Ovary (tissue), 9 donors: Measurements from ENCODE around the gene DIS3L2. TPM values are rescaled to one million over a fixed set of nuclear protein-coding genes. Genes with fewer than 3 reads are reported as not detected.

Experiments
- DNase-seq, 5 donors: peaks; one replicate each; pipeline ENCODE4 v3.0.0-alpha.2; 2019 to 2020
- H3K27ac ChIP-seq, 2 donors: fragments of 200-600 bp; one replicate each; pipeline versions ENCODE4 v1.5.1 to v1.8.0; 2019 to 2022
- H3K27me3 ChIP-seq: fragments of 200-600 bp; one replicate; pipeline ENCODE4 v1.8.0; 2022
- H3K36me3 ChIP-seq: fragments of 200-600 bp; sonication (generic); one replicate; pipeline ENCODE4 v1.5.1; 2019
- H3K4me1 ChIP-seq: one replicate; pipeline ENCODE4 v1.8.1; 2013; ENCODE audit warnings: mild to moderate bottlenecking, moderate library complexity; ENCODE audit not compliant: insufficient read depth
- H3K4me3 ChIP-seq: fragments of 200-600 bp; sonication (generic); one replicate; pipeline ENCODE4 v1.5.1; 2017
- H3K9me3 ChIP-seq, 2 donors: fragments of 200-600 bp in 1 of 2; sonication (generic) in 1 of 2; one replicate each; pipeline versions ENCODE4 v1.5.1 to v1.8.1; 2013 to 2019; ENCODE audit warnings: mild to moderate bottlenecking in 1 of 2, moderate library complexity in 1 of 2
- EP300 ChIP-seq: sonication (generic); formaldehyde crosslinking; IDR thresholded peaks from one replicate; pipeline ENCODE4 v1.6.1; 2017; ENCODE audit warnings: antibody characterized with exemption
- POLR2A ChIP-seq: fragments of 450-650 bp; IDR thresholded peaks from one replicate; pipeline ENCODE4 v1.6.1; 2017; ENCODE audit warnings: antibody characterized with exemption, mild to moderate bottlenecking, moderate library complexity
- WGBS, 3 donors: extraction: QIAGEN DNeasy Blood & Tissue Kit in 1 of 3; methylation state at CpG; one replicate each; pipeline versions ENCODE4 v1.1.5 to v1.1.7; 2013 to 2017; 5-methylcytosine and 5-hydroxymethylcytosine counted together
- intact Hi-C, 4 donors: fragments of 100-400 bp; cut with DNase I; formaldehyde crosslinking; loops; one replicate each; pipeline versions ENCODE4 v1.11.0 to v1.15.1; 2022 to 2023
- polyA plus RNA-seq, 2 donors: library from polyadenylated mRNA; stranded (reverse); fragments of 200-250 nt in 1 of 2; fragments of 350-450 nt in 1 of 2; fragmentation: Illumina TruSeq in 1 of 2; extraction: RNeasy Lipid Tissue Mini Kit (QIAGEN cat#74804) in 1 of 2; gene quantifications; one replicate each; pipeline ENCODE4 v1.2.3, GENCODE V29; 2013 to 2014
- total RNA-seq, 7 donors: library from RNA; depleted of rRNA in 2 of 7; stranded (reverse); fragments of >200 nt in 2 of 7; fragmentation: NEBNext Ultra II Directional in 3 of 7; extraction: Animal tissue kit (Norgen Biotek cat#: 25700) in 3 of 7; gene quantifications; one replicate each; pipeline versions ENCODE4 v1.1.0 to v1.2.4, GENCODE V29; 2016 to 2023
- TF ChIP-seq, protein P1 (sequence below), 3 donors: fragments of 450-650 bp in 2 of 3; fragments of 200-600 bp in 1 of 3; IDR thresholded peaks; one replicate each; pipeline versions ENCODE4 v1.5.1 to v1.8.0; 2016 to 2022; ENCODE audit warnings: antibody characterized with exemption in 3 of 3, mild to moderate bottlenecking in 1 of 3
- donor health status: DM: no; HTN: no; CAD: no; lungs with moderate emphysema.
- donor health status: DM: no; HTN: no; CAD: no.
- donor health status: Bipolar disorder and iron deficiency.
- donor health status: DM: yes; HTN: yes; CAD: no.
- donor health status: DM: no; HTN: no; CAD: no.
- donor health status: DM: yes; HTN: yes; CAD: no.

The DIS3L2 gene
- total and polyA plus RNA-seq, 9 donors, result 18.2 to 52.0 (median 32.8) TPM

DNA sequence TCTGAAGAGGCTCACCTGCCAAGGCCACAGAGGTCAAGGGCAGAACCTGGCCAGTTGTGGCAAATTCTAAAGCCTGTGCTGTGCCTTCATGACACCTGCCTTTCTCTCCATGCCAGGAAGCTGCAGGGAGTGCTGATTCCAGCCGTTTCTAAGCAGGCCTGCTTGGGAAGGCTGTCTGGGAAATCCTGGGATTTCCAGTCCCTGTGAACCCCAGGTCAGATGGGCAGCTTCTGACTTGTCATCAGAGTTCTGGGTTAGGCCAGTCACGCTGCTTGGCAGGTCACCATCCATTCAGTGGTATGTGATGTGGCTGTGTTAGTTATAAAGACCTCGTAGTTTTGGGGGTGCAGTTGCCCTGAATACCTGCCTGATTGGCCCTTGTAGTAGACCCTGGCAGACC lies 346.3 kb downstream of the DIS3L2 start:
- intact Hi-C loops, result no loop called here
- 58 to 76% (median 70%) methylated on average over 3 of the region's 3 CpGs for WGBS, 3 donors
- no peak overlapping the region for H3K4me3 ChIP-seq
- H3K27ac ChIP-seq, result no peak overlapping the region
- H3K9me3 ChIP-seq, result no peaks in the 10 kb centered on the region
- no peaks in the 10 kb centered on the region for H3K27me3 ChIP-seq
- no peaks in the 10 kb centered on the region for H3K4me1 ChIP-seq
- DNase-seq, result no peak
- TF ChIP-seq EP300 (no peak), POLR2A (no peak)
- TF ChIP-seq, protein P1, sequence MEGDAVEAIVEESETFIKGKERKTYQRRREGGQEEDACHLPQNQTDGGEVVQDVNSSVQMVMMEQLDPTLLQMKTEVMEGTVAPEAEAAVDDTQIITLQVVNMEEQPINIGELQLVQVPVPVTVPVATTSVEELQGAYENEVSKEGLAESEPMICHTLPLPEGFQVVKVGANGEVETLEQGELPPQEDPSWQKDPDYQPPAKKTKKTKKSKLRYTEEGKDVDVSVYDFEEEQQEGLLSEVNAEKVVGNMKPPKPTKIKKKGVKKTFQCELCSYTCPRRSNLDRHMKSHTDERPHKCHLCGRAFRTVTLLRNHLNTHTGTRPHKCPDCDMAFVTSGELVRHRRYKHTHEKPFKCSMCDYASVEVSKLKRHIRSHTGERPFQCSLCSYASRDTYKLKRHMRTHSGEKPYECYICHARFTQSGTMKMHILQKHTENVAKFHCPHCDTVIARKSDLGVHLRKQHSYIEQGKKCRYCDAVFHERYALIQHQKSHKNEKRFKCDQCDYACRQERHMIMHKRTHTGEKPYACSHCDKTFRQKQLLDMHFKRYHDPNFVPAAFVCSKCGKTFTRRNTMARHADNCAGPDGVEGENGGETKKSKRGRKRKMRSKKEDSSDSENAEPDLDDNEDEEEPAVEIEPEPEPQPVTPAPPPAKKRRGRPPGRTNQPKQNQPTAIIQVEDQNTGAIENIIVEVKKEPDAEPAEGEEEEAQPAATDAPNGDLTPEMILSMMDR (IDR thresholded peaks at IDR 0.05), result no peak
- H3K36me3 ChIP-seq, result no peaks in the 10 kb centered on the region

DNA sequence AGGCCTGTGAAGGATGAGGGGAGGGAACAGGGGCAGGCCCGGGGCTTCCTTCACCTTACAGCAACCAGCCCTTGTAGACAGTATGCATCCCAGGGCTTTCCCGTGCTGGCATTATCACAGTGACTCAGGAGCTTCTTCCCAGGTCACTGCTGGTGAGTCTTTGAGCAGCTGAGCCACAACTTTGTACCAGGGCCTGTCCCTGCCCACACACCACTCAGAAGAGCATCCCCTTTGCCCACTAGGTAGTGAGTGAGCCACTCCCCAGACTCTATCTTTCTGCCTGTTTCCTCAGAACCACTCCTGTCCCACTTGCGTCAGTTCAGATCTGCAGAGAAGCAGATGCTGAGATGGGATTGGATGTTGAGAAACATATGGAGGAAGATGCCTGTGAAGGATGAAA lies 347.5 kb downstream of the DIS3L2 start:
- TF ChIP-seq POLR2A (no peak), EP300 (no peak)
- TF ChIP-seq, protein P1 (IDR thresholded peaks at IDR 0.05), result no peak
- H3K4me3 ChIP-seq, result no peak overlapping the region
- WGBS, 3 donors, result 83 to 92% (median 84%) methylated on average over 3 of the region's 3 CpGs
- H3K4me1 ChIP-seq, result no peaks in the 10 kb centered on the region
- no peak for DNase-seq
- no peaks in the 10 kb centered on the region for H3K36me3 ChIP-seq
- H3K9me3 ChIP-seq, result no peaks in the 10 kb centered on the region
- intact Hi-C loops, result no loop called here
- H3K27ac ChIP-seq, result no peak overlapping the region
- no peaks in the 10 kb centered on the region for H3K27me3 ChIP-seq

GRCh38 chr2:232309592-232309991 lies 348.1 kb downstream of the DIS3L2 start:
- no peaks in the 10 kb centered on the region for H3K9me3 ChIP-seq
- H3K4me3 ChIP-seq, result no peak overlapping the region
- WGBS, 3 donors, result 94 to 96% (median 94%) methylated on average over 4 of the region's 4 CpGs
- H3K27ac ChIP-seq, result no peak overlapping the region
- no peaks in the 10 kb centered on the region for H3K36me3 ChIP-seq
- intact Hi-C loops, result no loop called here
- no peak for TF ChIP-seq EP300
- TF ChIP-seq, protein P1 (IDR thresholded peaks at IDR 0.05), result no peak
- no peak for TF ChIP-seq POLR2A
- no peaks in the 10 kb centered on the region for H3K27me3 ChIP-seq
- no peaks in the 10 kb centered on the region for H3K4me1 ChIP-seq
- no peak for DNase-seq

GRCh38 chr2:232310121-232310520 lies 348.6 kb downstream of the DIS3L2 start:
- WGBS, 3 donors, result 54 to 58% (median 57%) methylated on average over 9 of the region's 9 CpGs
- Histone ChIP-seq H3K36me3 (no peaks in the 10 kb centered on the region), H3K4me1 (no peaks in the 10 kb centered on the region), H3K27ac (no peak overlapping the region), H3K9me3 (no peaks in the 10 kb centered on the region), H3K27me3 (no peaks in the 10 kb centered on the region), H3K4me3 (no peak overlapping the region)
- TF ChIP-seq EP300, result no peak
- TF ChIP-seq, protein P1 (IDR thresholded peaks at IDR 0.05), result no peak
- TF ChIP-seq POLR2A, result no peak
- no peak for DNase-seq
- intact Hi-C loops, result no loop called here
